Right cardiac atrium (tissue), 5 donors: Measurements from ENCODE around the gene COX8C. TPM values are rescaled to one million over a fixed set of nuclear protein-coding genes. Genes with fewer than 3 reads are reported as not detected.

Source experiments
- ATAC-seq, 2 donors: fragments of 200-7000 bp; cut with Tn5 transposase; one replicate each; pipeline versions ENCODE4 v1.8.0 to v1.9.1; 2020; ENCODE audit warnings: moderate library complexity in 2 of 2, mild to moderate bottlenecking in 1 of 2
- DNase-seq, 3 donors: peaks; one replicate each; pipeline ENCODE4 v3.0.0-alpha.2; 2020
- H3K27ac ChIP-seq: one replicate; pipeline ENCODE4 v1.5.1; 2013; ENCODE audit warnings: mild to moderate bottlenecking, low read length, control low read depth, moderate library complexity
- H3K27me3 ChIP-seq: one replicate; pipeline ENCODE4 v1.6.1; 2013; ENCODE audit not compliant: control insufficient read depth, insufficient read depth
- H3K4me1 ChIP-seq: one replicate; pipeline ENCODE4 v1.6.1; 2013; ENCODE audit warnings: low read length; ENCODE audit not compliant: control insufficient read depth, insufficient read depth
- H3K4me3 ChIP-seq: one replicate; pipeline ENCODE4 v1.5.1; 2013; ENCODE audit warnings: low read length, control low read depth
- H3K9me3 ChIP-seq: one replicate; pipeline ENCODE4 v1.6.1; 2013; ENCODE audit warnings: low read length; ENCODE audit not compliant: control insufficient read depth
- WGBS: extraction: QIAGEN DNeasy Blood & Tissue Kit; methylation state at CpG from one replicate; pipeline ENCODE4 v1.1.7; 2013; 5-methylcytosine and 5-hydroxymethylcytosine counted together
- intact Hi-C, 4 donors: fragments of 100-400 bp; cut with DNase I; formaldehyde crosslinking; loops; one replicate each; pipeline versions ENCODE4 v1.11.0 to v1.14.0; 2022 to 2023
- long read RNA-seq, 4 donors: library from polyadenylated mRNA; unstranded; transcript quantifications; one replicate each; pipeline ENCODE4 v2.0.0, GENCODE V29; 2020 to 2021
- polyA plus RNA-seq: library from polyadenylated mRNA; stranded (reverse); fragments of 200-250 nt; gene quantifications from one replicate; pipeline ENCODE4 v1.2.3, GENCODE V29; 2013
- total RNA-seq, 4 donors: library from RNA; stranded (reverse); fragmentation: NEBNext Ultra II Directional; extraction: Animal tissue kit (Norgen Biotek cat#: 25700); gene quantifications; one replicate each; pipeline ENCODE4 v1.2.1, GENCODE V29; 2021
- donor health status: healthy with polysubstance abuse.
- donor health status: DM: no; HTN: yes; CAD: no.
- donor health status: DM: no; HTN: no; CAD: no.
- donor health status: DM: no; HTN: yes; CAD: no; lungs with severe emphysema.
- donor health status: DM: yes; HTN: yes; CAD: no.

The COX8C gene
- 1 to 10 TPM in 1 of 4 donors, not detected in 3; 1.1 TPM for total RNA-seq
- 0.32 TPM for polyA plus RNA-seq
- long read RNA-seq, donor 1: 0 reads
- long read RNA-seq, donor 2: 0 reads
- long read RNA-seq, donor 3: 0 reads
- long read RNA-seq, donor 4: 0 reads

GRCh38 chr14:93346926-93347721 lies at the start of gene COX8C:
Gene COX8C (plus strand): TSS chr14:93347182. CDS start chr14:93347269, 87 bp downstream.
- Histone ChIP-seq H3K27ac (no peak within 1 kb of the TSS), H3K4me1 (no peaks in the 10 kb centered on the region), H3K9me3 (no peaks in the 10 kb centered on the region), H3K4me3 (no peak within 1 kb of the TSS), H3K27me3 (no peaks in the 10 kb centered on the region)
- intact Hi-C loops: no loop called here
- peak; percentile 23 to 52 for ATAC-seq
- DNase-seq: peak in 2 of 3 donors; percentile 56
- WGBS: 97% methylated on average over 60 of the region's 60 CpGs

DNA sequence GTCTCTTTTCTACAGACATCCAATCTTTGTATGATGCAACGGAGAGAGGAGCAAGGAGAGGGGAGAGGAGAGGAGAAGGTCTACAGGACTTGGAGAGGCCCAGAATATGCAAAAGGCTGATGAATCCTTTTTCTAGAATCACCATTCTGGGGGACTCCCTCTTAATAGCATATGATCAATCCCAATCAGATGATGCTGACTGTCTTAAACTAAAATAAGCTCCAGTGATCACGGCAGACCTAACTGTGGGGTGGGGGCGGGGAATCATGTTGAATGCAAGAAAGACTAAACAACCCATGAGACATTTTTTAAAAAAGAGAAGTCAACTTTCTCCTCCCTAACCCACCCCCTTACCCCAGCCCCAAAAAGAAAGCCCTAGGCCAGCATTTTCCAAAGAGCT lies 47.6 kb upstream of the COX8C start:
- Histone ChIP-seq H3K4me3 (no peak overlapping the region), H3K27ac (no peak overlapping the region), H3K4me1 (peaks cover 11% of the 10 kb centered on the region), H3K27me3 (no peaks in the 10 kb centered on the region), H3K9me3 (no peaks in the 10 kb centered on the region)
- no peak for DNase-seq
- WGBS: 87% methylated on average over 3 of the region's 3 CpGs
- intact Hi-C loops: no loop called here
- no peak for ATAC-seq

GRCh38 chr14:93299866-93300265 lies 47.1 kb upstream of the COX8C start:
- Histone ChIP-seq H3K27me3 (no peaks in the 10 kb centered on the region), H3K4me1 (peaks cover 11% of the 10 kb centered on the region), H3K9me3 (no peaks in the 10 kb centered on the region), H3K4me3 (no peak overlapping the region), H3K27ac (no peak overlapping the region)
- ATAC-seq: no peak
- 44% methylated on average over 6 of the region's 6 CpGs for WGBS
- intact Hi-C loops: no loop called here
- no peak for DNase-seq

- Histone ChIP-seq H3K4me3 (no peak overlapping the region), H3K9me3 (no peaks in the 10 kb centered on the region), H3K4me1 (peaks cover 12% of the 10 kb centered on the region), H3K27ac (no peak overlapping the region), H3K27me3 (no peaks in the 10 kb centered on the region)
- 81% methylated on average over 6 of the region's 6 CpGs for WGBS
- DNase-seq: no peak
- ATAC-seq: no peak
- intact Hi-C loops: no loop called here
Observed at GRCh38 chr14:93301821-93302447, 45.0 kb upstream of the COX8C start.

- no peak overlapping the region for H3K27ac ChIP-seq
- H3K9me3 ChIP-seq: no peaks in the 10 kb centered on the region
- intact Hi-C loops: no loop called here
- peaks cover 15% of the 10 kb centered on the region for H3K4me1 ChIP-seq
- H3K4me3 ChIP-seq: no peak overlapping the region
- no peak for ATAC-seq
- H3K27me3 ChIP-seq: no peaks in the 10 kb centered on the region
- DNase-seq: no peak
- 90% methylated on average over 12 of the region's 12 CpGs for WGBS
Observed at GRCh38 chr14:93302688-93303581, 44.0 kb upstream of the COX8C start.

DNA sequence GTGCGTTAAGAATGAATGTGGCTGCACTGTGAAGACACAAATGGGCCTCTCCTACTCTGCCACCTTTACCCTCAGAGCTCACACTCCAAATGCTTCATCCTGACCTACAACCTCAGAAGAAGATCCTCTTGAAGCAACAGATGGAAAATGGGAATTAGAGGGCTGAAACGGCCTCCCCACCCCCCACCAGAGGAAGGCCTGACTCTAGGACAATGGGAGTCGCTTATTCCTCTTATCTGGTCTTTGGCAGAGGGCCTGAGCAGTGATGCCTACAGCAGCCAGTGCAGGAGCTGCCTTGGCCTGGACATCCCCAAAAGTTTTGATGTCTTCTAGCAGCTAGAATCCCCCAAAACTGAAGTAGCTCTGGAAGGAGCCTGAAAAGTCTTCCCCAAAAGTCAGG lies 43.3 kb upstream of the COX8C start:
- H3K9me3 ChIP-seq: no peaks in the 10 kb centered on the region
- DNase-seq: peak in 2 of 3 donors; percentile 42 to 72
- intact Hi-C loops: no loop called here
- H3K4me3 ChIP-seq: no peak overlapping the region
- 29% methylated on average over 3 of the region's 3 CpGs for WGBS
- H3K4me1 ChIP-seq: peaks cover 15% of the 10 kb centered on the region
- H3K27ac ChIP-seq: no peak overlapping the region
- ATAC-seq: peak; percentile 86 to 91
- H3K27me3 ChIP-seq: no peaks in the 10 kb centered on the region

- no peak for ATAC-seq
- no peaks in the 10 kb centered on the region for H3K27me3 ChIP-seq
- H3K9me3 ChIP-seq: no peaks in the 10 kb centered on the region
- no peak overlapping the region for H3K4me3 ChIP-seq
- peaks cover 12% of the 10 kb centered on the region for H3K4me1 ChIP-seq
- no peak overlapping the region for H3K27ac ChIP-seq
- 99% methylated on average over 1 of the region's 1 CpG for WGBS
- DNase-seq: no peak
- intact Hi-C loops: no loop called here
Observed at GRCh38 chr14:93304771-93305170, 42.2 kb upstream of the COX8C start.

- H3K4me1 ChIP-seq: peaks cover 12% of the 10 kb centered on the region
- ATAC-seq (no peak), DNase-seq (no peak)
Observed at GRCh38 chr14:93305725-93306418, 41.1 kb upstream of the COX8C start.

GRCh38 chr14:93306812-93307211 lies 40.2 kb upstream of the COX8C start:
- H3K4me1 ChIP-seq: peaks cover 12% of the 10 kb centered on the region
- ATAC-seq (no peak), DNase-seq (no peak)
- no peaks in the 10 kb centered on the region for H3K9me3 ChIP-seq
- H3K27me3 ChIP-seq: no peaks in the 10 kb centered on the region
- no peak overlapping the region for H3K4me3 ChIP-seq
- intact Hi-C loops: no loop called here
- H3K27ac ChIP-seq: no peak overlapping the region

More at GRCh38 chr14:93305725-93306418, 41.1 kb upstream of the COX8C start:
- H3K27me3 ChIP-seq: no peaks in the 10 kb centered on the region
- 87% methylated on average over 6 of the region's 6 CpGs for WGBS
- no peak overlapping the region for H3K27ac ChIP-seq
- H3K9me3 ChIP-seq: no peaks in the 10 kb centered on the region
- no peak overlapping the region for H3K4me3 ChIP-seq
- intact Hi-C loops: no loop called here

DNA sequence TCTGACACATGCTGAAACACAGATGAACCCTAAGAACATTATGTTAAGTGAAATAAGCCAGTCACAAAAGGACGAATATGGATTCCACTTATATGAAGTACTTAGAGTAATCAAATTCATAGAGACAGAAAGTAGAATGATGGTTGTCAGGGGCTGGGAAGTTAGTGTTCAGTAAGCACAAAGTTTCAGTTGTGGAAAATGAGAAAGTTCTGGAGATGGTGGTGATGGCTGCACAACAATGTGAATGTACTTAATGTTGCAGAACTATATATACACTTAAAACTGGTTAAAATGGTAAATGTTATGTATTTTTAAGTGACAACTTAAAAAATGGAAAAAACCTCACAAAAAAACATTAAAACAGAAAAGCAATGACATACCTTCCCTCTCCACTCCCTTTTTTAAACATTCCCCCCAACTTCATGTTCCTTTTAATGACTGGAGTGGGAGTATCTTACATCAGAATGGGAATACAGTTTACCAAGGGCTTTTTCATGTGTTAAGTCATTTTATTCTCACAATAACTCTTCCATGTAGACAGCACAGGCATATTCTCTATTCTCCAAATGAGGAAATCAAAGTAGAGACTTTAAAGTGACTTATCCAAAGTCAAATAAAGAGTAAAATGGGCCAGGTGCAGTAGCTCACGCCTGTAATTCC lies 38.2 kb upstream of the COX8C start:
- Histone ChIP-seq H3K9me3 (no peaks in the 10 kb centered on the region), H3K4me1 (peaks cover 12% of the 10 kb centered on the region), H3K27me3 (no peaks in the 10 kb centered on the region), H3K27ac (no peak overlapping the region), H3K4me3 (no peak overlapping the region)
- no peak for DNase-seq
- no peak for ATAC-seq
- intact Hi-C loops: no loop called here
- 91% methylated on average over 2 of the region's 2 CpGs for WGBS
